A549 (cell line): ENCODE measurements around the gene CD70. TPM values are rescaled to one million over a fixed set of nuclear protein-coding genes. Genes with fewer than 3 reads are reported as not detected.
"Not testable (repeated sequence)": the region's sequence is repeated elsewhere in the genome, so short reads cannot be mapped to it uniquely, and the experiment has no call there.

Experiments
- ATAC-seq, 2 experiments: fragments of 200-7000 bp in 1 of 2; fragments of >200 bp in 1 of 2; cut with Nextera tagmentation in 1 of 2; cut with Tn5 transposase in 1 of 2; 3 replicates each; pipeline versions ENCODE4 v1.8.0 to v1.9.1; 2018 to 2020; ENCODE audit warnings: mild to moderate bottlenecking in 1 of 2, moderate library complexity in 1 of 2
- CTCF ChIA-PET: fragments of 300-600 bp; sonication (Branson Sonifier 250); formaldehyde crosslinking; extraction: SDS; loops from one replicate; lab custom pipeline; 2021; ENCODE audit warnings: antibody characterized with exemption, inconsistent platforms; lab: Yijun Ruan, JAX
- POLR2A ChIA-PET: fragments of 350-600 bp; formaldehyde crosslinking; extraction: SDS; loops from one replicate; lab custom pipeline; 2021; ENCODE audit warnings: antibody characterized with exemption, inconsistent platforms; lab: Yijun Ruan, JAX
- DNase-seq, 2 experiments: peaks; one replicate each; pipeline versions ENCODE4 v3.0.0 to v3.0.0-alpha.2; 2011 to 2016; ENCODE audit warnings: low read depth in 1 of 2, low spot score in 1 of 2
- FAIRE-seq: peaks from 2 replicates; lab custom pipeline; 2011; peaks lifted over from hg19 to GRCh38; lab: Jason Lieb, UNC
- H3K27ac ChIP-seq, 2 experiments: fragments of >200 bp; sonication (Bioruptor Twin); formaldehyde crosslinking; 3 replicates each; pipeline ENCODE4 v1.5.1; 2016 to 2017
- H3K4me1 ChIP-seq: fragments of >200 bp; sonication (Bioruptor Twin); formaldehyde crosslinking; 3 replicates; pipeline ENCODE4 v1.6.1; 2016
- H3K4me2 ChIP-seq: fragments of >200 bp; sonication (Bioruptor Twin); formaldehyde crosslinking; 3 replicates; pipeline ENCODE4 v1.6.1; 2016
- H3K4me3 ChIP-seq: fragments of >200 bp; sonication (Bioruptor Twin); formaldehyde crosslinking; 3 replicates; pipeline ENCODE4 v1.5.1; 2016
- H3K9me3 ChIP-seq: fragments of >200 bp; sonication (Bioruptor Twin); formaldehyde crosslinking; 3 replicates; pipeline ENCODE4 v1.6.1; 2016
- ATOH8 ChIP-seq: fragments of 250-450 bp; sonication (Bioruptor Pico); IDR thresholded peaks from 2 replicates; pipeline ENCODE4 v1.5.0; 2020; ENCODE audit warnings: low read depth, mild to moderate bottlenecking, moderate library complexity
- CHD4 ChIP-seq: fragments of 200-600 bp; sonication (generic); IDR thresholded peaks from 2 replicates; pipeline ENCODE4 v1.6.1; 2016; ENCODE audit warnings: antibody characterized with exemption, mild to moderate bottlenecking, borderline replicate concordance
- EHF ChIP-seq: fragments of 250-450 bp; sonication (Bioruptor Pico); IDR thresholded peaks from 2 replicates; pipeline ENCODE4 v1.5.0; 2020; ENCODE audit warnings: mild to moderate bottlenecking
- EHMT2 ChIP-seq: fragments of 200-600 bp; sonication (generic); IDR thresholded peaks from 2 replicates; pipeline ENCODE4 v1.6.1; 2016; ENCODE audit warnings: antibody characterized with exemption, low read depth, mild to moderate bottlenecking, moderate library complexity
- FOSL2 ChIP-seq, 2 experiments: fragments of 450-650 bp in 1 of 2; fragments of >200 bp in 1 of 2; sonication (Bioruptor Twin) in 1 of 2; formaldehyde crosslinking; IDR thresholded peaks; 2 replicates each; pipeline versions ENCODE4 v1.5.0 to v1.6.1; 2016 to 2020; ENCODE audit warnings: mild to moderate bottlenecking in 1 of 2, moderate library complexity in 1 of 2
- JUNB ChIP-seq: fragments of >200 bp; sonication (Bioruptor Twin); formaldehyde crosslinking; IDR thresholded peaks from 2 replicates; pipeline ENCODE4 v1.6.1; 2016
- MAFK ChIP-seq: fragments of 450-650 bp; IDR thresholded peaks from 2 replicates; pipeline ENCODE4 v1.6.1; 2014; ENCODE audit not compliant: partially characterized antibody
- MAX ChIP-seq: IDR thresholded peaks from 2 replicates; pipeline ENCODE4 v1.6.1; 2012
- NR3C1 ChIP-seq: fragments of >200 bp; sonication (Bioruptor Twin); formaldehyde crosslinking; IDR thresholded peaks from 3 replicates; pipeline ENCODE4 v1.6.1; 2017
- PBX3 ChIP-seq: IDR thresholded peaks from 2 replicates; pipeline ENCODE4 v1.6.1; 2012
- REST ChIP-seq: fragments of 200-600 bp; sonication (generic); IDR thresholded peaks from 2 replicates; pipeline ENCODE4 v1.6.1; 2016; ENCODE audit warnings: antibody characterized with exemption, mild to moderate bottlenecking, moderate library complexity
- TFCP2L1 ChIP-seq: fragments of 250-450 bp; sonication (Bioruptor Pico); IDR thresholded peaks from 2 replicates; pipeline ENCODE4 v1.5.0; 2021; ENCODE audit warnings: mild to moderate bottlenecking
- WGBS: methylation state at CpG from one replicate; pipeline ENCODE4 v1.1.6; 2017; ENCODE audit errors: missing lambda C conversion rate; 5-methylcytosine and 5-hydroxymethylcytosine counted together
- polyA plus RNA-seq, 4 experiments: library from polyadenylated mRNA; depleted of rRNA in 3 of 4; stranded (reverse); fragments of >200 nt; fragmentation: RNase III in 1 of 4; extraction: RNeasy Plus Mini Kit Qiagen cat#74134 plus additional on column Dnase treatment in 1 of 4; gene quantifications; 2 replicates in 3 of 4; 3 replicates in 1 of 4; pipeline ENCODE4 v1.2.3, GENCODE V29; 2011 to 2017

CD70 gene
- polyA plus RNA-seq, 2 of the 4 experiments (the other 2 are of a cell fraction), result 7.7 to 35.7 TPM

- peak overlapping the region in 1 of 2 experiments; percentile 59; a peak in 1 of 6 replicates for H3K27ac ChIP-seq
- WGBS, result 83% methylated on average over 16 of the region's 16 CpGs
Observed at GRCh38 chr19:6582515-6583484, 8.2 kb downstream of the CD70 start.

DNA sequence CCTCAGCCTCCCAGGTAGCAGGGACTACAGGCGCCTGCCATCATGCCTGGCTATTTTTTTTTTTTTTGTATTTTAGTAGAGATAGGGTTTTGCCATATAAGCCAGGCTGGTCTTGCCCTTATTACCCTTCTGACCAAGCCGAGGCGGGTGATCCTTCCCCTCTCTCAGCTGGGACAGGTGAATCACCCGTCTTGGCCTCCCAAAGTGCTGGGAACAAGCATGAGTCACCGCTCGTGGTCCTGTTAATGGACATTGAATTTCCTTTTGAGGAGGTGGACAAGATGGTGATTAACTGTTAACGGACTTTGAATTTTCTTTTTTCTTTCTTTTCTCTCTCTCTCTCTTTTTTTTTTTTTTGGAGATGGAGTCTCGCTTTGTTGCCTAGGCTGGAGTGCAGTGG is 10.6 kb downstream of the CD70 start:
- peak; percentile 69 to 83 for DNase-seq
- Histone ChIP-seq H3K4me2 (peak overlapping the region; percentile 62), H3K27ac (peak overlapping the region; percentile 73 to 87), H3K4me3 (no peak overlapping the region)
- FAIRE-seq, result no peak
- ATAC-seq, result peak; percentile 89 to 95
- TF ChIP-seq REST (no peak), EHMT2 (no peak), CHD4 (no peak), MAFK (no peak), PBX3 (peak; percentile 63; the same call in 1 of the 2 replicates), ATOH8 (CRISPR knock-in tag) (no peak), TFCP2L1 (CRISPR knock-in tag) (no peak), EHF (no peak), MAX (0 out of 2 replicates have a peak, but pooled peaks have one; percentile 49), NR3C1 (no peak), FOSL2 (IDR thresholded peaks at IDR 0.05) (peak; percentile 80), FOSL2 (CRISPR knock-in tag; IDR thresholded peaks at IDR 0.05) (peak; percentile 95), JUNB (peak; percentile 54; the same call in 1 of the 2 replicates)
- TF ChIP-seq, all 56 proteins: peak for 4
- Histone ChIP-seq H3K9me3 (no peaks in the 10 kb centered on the region), H3K4me1 (peaks cover 47% of the 10 kb centered on the region)
- CTCF ChIA-PET, result interaction anchor here (0.7 kb wide), 1 partner anchor 602 kb away, joined by 4 read pairs; no protein-coding TSS in a partner anchor
- 16% methylated on average over 8 of the region's 8 CpGs for WGBS
- POLR2A ChIA-PET, result interaction anchor here (0.6 to 0.9 kb wide), 2 partner anchors 11 to 50 kb away, joined by 3 to 12 read pairs; partner anchors contain the start of gene TNFSF9

More at GRCh38 chr19:6582515-6583484, 8.2 kb downstream of the CD70 start:
- DNase-seq; POLR2A ChIA-PET; ATAC-seq; H3K4me3 ChIP-seq; H3K9me3 ChIP-seq; FAIRE-seq; H3K4me2 ChIP-seq; TF ChIP-seq FOSL2 (IDR thresholded peaks at IDR 0.05): not testable (repeated sequence)
- peaks cover 31% of the 10 kb centered on the region for H3K4me1 ChIP-seq
- TF ChIP-seq FOSL2 (CRISPR knock-in tag; IDR thresholded peaks at IDR 0.05), result peak; percentile 9; the same call in 1 of the 2 replicates
- CTCF ChIA-PET, result interaction anchor here (0.9 to 1.0 kb wide), 2 partner anchors 13 to 19 kb away, joined by 3 read pairs; no protein-coding TSS in a partner anchor
